Rectal smooth muscle tissue (tissue), 1 donor: ENCODE measurements around the gene GTF3C4.

Source experiments
- H3K27ac ChIP-seq: one replicate; pipeline ENCODE4 v1.7.0; 2013; ENCODE audit warnings: low read depth, low read length, inconsistent platforms
- H3K27me3 ChIP-seq: one replicate; pipeline ENCODE4 v1.7.0; 2013; ENCODE audit warnings: low read length; ENCODE audit not compliant: control insufficient read depth, insufficient read depth
- H3K36me3 ChIP-seq: one replicate; pipeline ENCODE4 v1.7.0; 2013; ENCODE audit warnings: low read length; ENCODE audit not compliant: control insufficient read depth, insufficient read depth
- H3K4me1 ChIP-seq: one replicate; pipeline ENCODE4 v1.7.0; 2013; ENCODE audit warnings: low read length; ENCODE audit not compliant: control insufficient read depth, insufficient read depth
- H3K4me3 ChIP-seq: one replicate; pipeline ENCODE4 v1.7.0; 2013; ENCODE audit warnings: low read length
- H3K9ac ChIP-seq: one replicate; pipeline ENCODE4 v1.7.0; 2013; ENCODE audit warnings: low read length

GTF3C4 gene

GRCh38 chr9:132728497-132728896 lies 58.2 kb downstream of the GTF3C4 start:
- Histone ChIP-seq H3K27ac (no peak overlapping the region), H3K36me3 (no peaks in the 10 kb centered on the region), H3K4me3 (no peak overlapping the region), H3K9ac (no peak overlapping the region), H3K4me1 (no peaks in the 10 kb centered on the region), H3K27me3 (no peaks in the 10 kb centered on the region)

- Histone ChIP-seq H3K36me3 (no peaks in the 10 kb centered on the region), H3K4me1 (no peaks in the 10 kb centered on the region), H3K27ac (no peak overlapping the region), H3K27me3 (no peaks in the 10 kb centered on the region), H3K4me3 (no peak overlapping the region), H3K9ac (no peak overlapping the region)
These were observed 59.1 kb downstream of the GTF3C4 start for GRCh38 chr9:132729235-132729890.

GRCh38 chr9:132730054-132731033 lies 60.1 kb downstream of the GTF3C4 start:
- H3K4me1 ChIP-seq: no peaks in the 10 kb centered on the region
- no peaks in the 10 kb centered on the region for H3K36me3 ChIP-seq
- H3K27ac ChIP-seq: no peak overlapping the region
- no peak overlapping the region for H3K9ac ChIP-seq
- no peak overlapping the region for H3K4me3 ChIP-seq
- no peaks in the 10 kb centered on the region for H3K27me3 ChIP-seq

GRCh38 chr9:132731230-132731629 lies 61.0 kb downstream of the GTF3C4 start:
- Histone ChIP-seq H3K4me1 (no peaks in the 10 kb centered on the region), H3K27ac (no peak overlapping the region), H3K36me3 (no peaks in the 10 kb centered on the region), H3K4me3 (no peak overlapping the region), H3K27me3 (no peaks in the 10 kb centered on the region), H3K9ac (no peak overlapping the region)

GRCh38 chr9:132732326-132733259 lies 62.3 kb downstream of the GTF3C4 start:
- Histone ChIP-seq H3K9ac (no peak overlapping the region), H3K27ac (no peak overlapping the region), H3K4me1 (no peaks in the 10 kb centered on the region), H3K27me3 (no peaks in the 10 kb centered on the region), H3K36me3 (no peaks in the 10 kb centered on the region), H3K4me3 (no peak overlapping the region)

GRCh38 chr9:132733260-132733815 lies 63.1 kb downstream of the GTF3C4 start:
- H3K9ac ChIP-seq: no peak overlapping the region
- H3K27ac ChIP-seq: no peak overlapping the region
- no peaks in the 10 kb centered on the region for H3K36me3 ChIP-seq
- H3K4me3 ChIP-seq: no peak overlapping the region
- H3K4me1 ChIP-seq: no peaks in the 10 kb centered on the region
- no peaks in the 10 kb centered on the region for H3K27me3 ChIP-seq

- no peaks in the 10 kb centered on the region for H3K4me1 ChIP-seq
- H3K9ac ChIP-seq: no peak overlapping the region
- no peak overlapping the region for H3K27ac ChIP-seq
- no peak overlapping the region for H3K4me3 ChIP-seq
- no peaks in the 10 kb centered on the region for H3K36me3 ChIP-seq
- peaks cover 11% of the 10 kb centered on the region for H3K27me3 ChIP-seq
These were observed 69.5 kb downstream of the GTF3C4 start for GRCh38 chr9:132739710-132740310.

- no peak overlapping the region for H3K4me3 ChIP-seq
- no peaks in the 10 kb centered on the region for H3K36me3 ChIP-seq
- H3K27me3 ChIP-seq: peaks cover 13% of the 10 kb centered on the region
- H3K9ac ChIP-seq: no peak overlapping the region
- no peak overlapping the region for H3K27ac ChIP-seq
- H3K4me1 ChIP-seq: no peaks in the 10 kb centered on the region
These were observed 70.5 kb downstream of the GTF3C4 start for GRCh38 chr9:132740526-132741309.

- no peaks in the 10 kb centered on the region for H3K4me1 ChIP-seq
- peaks cover 13% of the 10 kb centered on the region for H3K27me3 ChIP-seq
- no peak overlapping the region for H3K9ac ChIP-seq
- H3K27ac ChIP-seq: no peak overlapping the region
- H3K4me3 ChIP-seq: no peak overlapping the region
- H3K36me3 ChIP-seq: no peaks in the 10 kb centered on the region
These were observed 72.6 kb downstream of the GTF3C4 start for GRCh38 chr9:132742821-132743311.

GRCh38 chr9:132743931-132744479 lies 73.7 kb downstream of the GTF3C4 start:
- no peak overlapping the region for H3K9ac ChIP-seq
- H3K4me1 ChIP-seq: no peaks in the 10 kb centered on the region
- H3K36me3 ChIP-seq: no peaks in the 10 kb centered on the region
- H3K4me3 ChIP-seq: no peak overlapping the region
- peaks cover 13% of the 10 kb centered on the region for H3K27me3 ChIP-seq
- no peak overlapping the region for H3K27ac ChIP-seq
